Activated CD8-positive, alpha-beta T cell treated with anti-CD3 and anti-CD28 coated beads, Interleukin-2, amount 10 ng/mL, durations not matched to agents 7 days and 5 days (primary cell): ENCODE data around the gene MCFD2. TPM values are rescaled to one million over a fixed set of nuclear protein-coding genes. Genes with fewer than 3 reads are reported as not detected.
A peak's percentile ranks its signal among the peaks of the same experiment; 100 is the strongest.

Experiments
- ATAC-seq: fragments of 150-1000 bp; cut with Tn5 transposase; one replicate; pipeline ENCODE4 v1.10.0; 2021; ENCODE audit warnings: moderate library complexity
- CTCF ChIA-PET: fragments of 350-600 bp; sonication (Branson Sonifier 250); formaldehyde crosslinking; loops from one replicate; lab custom pipeline; 2021; ENCODE audit warnings: antibody characterized with exemption; lab: Charles Lee
- POLR2A ChIA-PET: fragments of 350-600 bp; sonication (Branson Sonifier 250); formaldehyde crosslinking; loops from one replicate; lab custom pipeline; 2021; ENCODE audit warnings: antibody characterized with exemption; lab: Charles Lee
- DNase-seq: peaks from one replicate; pipeline ENCODE4 v3.0.0-alpha.2; 2020
- H3K27ac Mint-ChIP-seq: one replicate; pipeline ENCODE4 v1.8.0; 2021; ENCODE audit warnings: mild to moderate bottlenecking, mixed read lengths
- H3K27me3 Mint-ChIP-seq: one replicate; pipeline ENCODE4 v1.8.0; 2021; ENCODE audit warnings: low read depth, mixed read lengths
- H3K36me3 Mint-ChIP-seq: one replicate; pipeline ENCODE4 v1.8.0; 2021; ENCODE audit warnings: low read depth, mixed read lengths
- H3K4me1 Mint-ChIP-seq: one replicate; pipeline ENCODE4 v1.8.0; 2021; ENCODE audit warnings: low read depth, mixed read lengths
- H3K4me3 Mint-ChIP-seq: one replicate; pipeline ENCODE4 v1.8.0; 2021; ENCODE audit warnings: mild to moderate bottlenecking, mixed read lengths
- H3K9me3 Mint-ChIP-seq: one replicate; pipeline ENCODE4 v1.8.0; 2022; ENCODE audit warnings: mixed read lengths; ENCODE audit not compliant: insufficient read depth
- total RNA-seq, 2 experiments: library from RNA; stranded (reverse); gene quantifications; one replicate each; pipeline ENCODE4 v1.2.3, GENCODE V29; 2021

MCFD2 gene
- total RNA-seq: 10 to 100 TPM; 41.7 to 44.3 TPM

- POLR2A ChIA-PET: no interaction called here
- peak within 1 kb of the TSS; percentile 85 for H3K4me3 Mint-ChIP-seq
- no peak for ATAC-seq
- H3K27ac Mint-ChIP-seq: peak within 1 kb of the TSS; percentile 81
- H3K36me3 Mint-ChIP-seq: peaks cover 24% of the 10 kb centered on the region
- no peaks in the 10 kb centered on the region for H3K27me3 Mint-ChIP-seq
- CTCF ChIA-PET: interaction anchor here (0.8 to 5.3 kb wide), 2 partner anchors 14 to 75 kb away, joined by 3 to 48 read pairs; no protein-coding TSS in a partner anchor
- H3K4me1 Mint-ChIP-seq: peaks cover 48% of the 10 kb centered on the region
- no peaks in the 10 kb centered on the region for H3K9me3 Mint-ChIP-seq
- DNase-seq: no peak
Observed at GRCh38 chr2:46915281-46915810, at the start of gene MCFD2. Gene MCFD2 (minus strand): TSS chr2:46915806. CDS start chr2:46909171, 6,635 bp downstream.

- Mint-ChIP-seq H3K36me3 (peaks cover 29% of the 10 kb centered on the region), H3K4me1 (peaks cover 24% of the 10 kb centered on the region), H3K9me3 (no peaks in the 10 kb centered on the region), H3K27me3 (no peaks in the 10 kb centered on the region), H3K4me3 (no peak overlapping the region), H3K27ac (peak overlapping the region; percentile 44)
- DNase-seq (no peak), ATAC-seq (no peak)
- POLR2A ChIA-PET: no interaction called here
- CTCF ChIA-PET: interaction anchor here (1.2 to 1.9 kb wide), 2 partner anchors 9 to 28 kb away, joined by 3 to 5 read pairs; no protein-coding TSS in a partner anchor
Observed at GRCh38 chr2:46964835-46965560, 49.4 kb upstream of the MCFD2 start.

- peaks cover 32% of the 10 kb centered on the region for H3K36me3 Mint-ChIP-seq
- no peaks in the 10 kb centered on the region for H3K9me3 Mint-ChIP-seq
Observed at GRCh38 chr2:46963941-46964673, 48.5 kb upstream of the MCFD2 start.

GRCh38 chr2:46963210-46963609 lies 47.6 kb upstream of the MCFD2 start:
- CTCF ChIA-PET: interaction anchor here (1.9 kb wide), 1 partner anchor 10 kb away, joined by 5 read pairs; no protein-coding TSS in a partner anchor
- no peak for DNase-seq
- ATAC-seq: no peak
- POLR2A ChIA-PET: no interaction called here
- peaks cover 37% of the 10 kb centered on the region for H3K36me3 Mint-ChIP-seq
- H3K4me1 Mint-ChIP-seq: peaks cover 24% of the 10 kb centered on the region
- H3K4me3 Mint-ChIP-seq: no peak overlapping the region
- no peaks in the 10 kb centered on the region for H3K9me3 Mint-ChIP-seq
- no peaks in the 10 kb centered on the region for H3K27me3 Mint-ChIP-seq
- H3K27ac Mint-ChIP-seq: no peak overlapping the region

More at GRCh38 chr2:46963941-46964673, 48.5 kb upstream of the MCFD2 start:
- ChIA-PET POLR2A (no interaction called here), CTCF (interaction anchor here (1.2 to 1.9 kb wide), 2 partner anchors 10 to 27 kb away, joined by 3 to 5 read pairs; no protein-coding TSS in a partner anchor)
- no peaks in the 10 kb centered on the region for H3K27me3 Mint-ChIP-seq
- H3K4me3 Mint-ChIP-seq: no peak overlapping the region
- peaks cover 24% of the 10 kb centered on the region for H3K4me1 Mint-ChIP-seq
- no peak for DNase-seq
- H3K27ac Mint-ChIP-seq: peak overlapping the region; percentile 44
- ATAC-seq: peak; percentile 52

GRCh38 chr2:46962751-46963150 lies 47.1 kb upstream of the MCFD2 start:
- no peak for DNase-seq
- ChIA-PET POLR2A (no interaction called here), CTCF (no interaction called here)
- Mint-ChIP-seq H3K36me3 (peaks cover 34% of the 10 kb centered on the region), H3K4me3 (no peak overlapping the region), H3K27me3 (no peaks in the 10 kb centered on the region), H3K4me1 (peaks cover 24% of the 10 kb centered on the region), H3K9me3 (no peaks in the 10 kb centered on the region), H3K27ac (no peak overlapping the region)
- ATAC-seq: no peak

GRCh38 chr2:46960618-46961017 lies 45.0 kb upstream of the MCFD2 start:
- Mint-ChIP-seq H3K9me3 (no peaks in the 10 kb centered on the region), H3K27me3 (no peaks in the 10 kb centered on the region), H3K4me3 (no peak overlapping the region), H3K4me1 (peaks cover 24% of the 10 kb centered on the region), H3K36me3 (peaks cover 45% of the 10 kb centered on the region), H3K27ac (no peak overlapping the region)
- ChIA-PET POLR2A (no interaction called here), CTCF (interaction anchor here (1.0 to 1.3 kb wide), 2 partner anchors 9 to 25 kb away, joined by 3 read pairs; no protein-coding TSS in a partner anchor)
- ATAC-seq (no peak), DNase-seq (no peak)

- Mint-ChIP-seq H3K4me1 (peaks cover 9% of the 10 kb centered on the region), H3K36me3 (peaks cover 58% of the 10 kb centered on the region), H3K27me3 (no peaks in the 10 kb centered on the region), H3K4me3 (no peak overlapping the region), H3K9me3 (no peaks in the 10 kb centered on the region), H3K27ac (no peak overlapping the region)
- no peak for ATAC-seq
- POLR2A ChIA-PET: no interaction called here
- no peak for DNase-seq
- CTCF ChIA-PET: no interaction called here
Observed at GRCh38 chr2:46958431-46959017, 42.9 kb upstream of the MCFD2 start.

- Mint-ChIP-seq H3K27ac (no peak overlapping the region), H3K36me3 (peaks cover 59% of the 10 kb centered on the region), H3K27me3 (no peaks in the 10 kb centered on the region), H3K9me3 (no peaks in the 10 kb centered on the region), H3K4me1 (peaks cover under 1% of the 10 kb centered on the region), H3K4me3 (no peak overlapping the region)
- DNase-seq: no peak
- CTCF ChIA-PET: no interaction called here
- ATAC-seq: no peak
- POLR2A ChIA-PET: interaction anchor here (0.8 kb wide), 1 partner anchor 13 kb away, joined by 3 read pairs; no protein-coding TSS in a partner anchor
Observed at GRCh38 chr2:46956981-46957531, 41.5 kb upstream of the MCFD2 start.

GRCh38 chr2:46955764-46956163 lies 40.2 kb upstream of the MCFD2 start:
- POLR2A ChIA-PET: no interaction called here
- Mint-ChIP-seq H3K27ac (peak overlapping the region; percentile 67), H3K36me3 (peaks cover 64% of the 10 kb centered on the region), H3K27me3 (no peaks in the 10 kb centered on the region), H3K9me3 (no peaks in the 10 kb centered on the region), H3K4me1 (peaks cover 8% of the 10 kb centered on the region), H3K4me3 (no peak overlapping the region)
- DNase-seq: no peak
- CTCF ChIA-PET: no interaction called here
- no peak for ATAC-seq

- Mint-ChIP-seq H3K4me1 (peaks cover 13% of the 10 kb centered on the region), H3K27me3 (no peaks in the 10 kb centered on the region), H3K27ac (peak overlapping the region; percentile 54), H3K36me3 (peaks cover 67% of the 10 kb centered on the region), H3K9me3 (no peaks in the 10 kb centered on the region), H3K4me3 (no peak overlapping the region)
- no peak for DNase-seq
- CTCF ChIA-PET: no interaction called here
- ATAC-seq: no peak
- POLR2A ChIA-PET: no interaction called here
Observed at GRCh38 chr2:46954951-46955571, 39.5 kb upstream of the MCFD2 start.

GRCh38 chr2:46952171-46952570 lies 36.6 kb upstream of the MCFD2 start:
- H3K9me3 Mint-ChIP-seq: no peaks in the 10 kb centered on the region
- no peak overlapping the region for H3K4me3 Mint-ChIP-seq
- H3K27me3 Mint-ChIP-seq: no peaks in the 10 kb centered on the region
- DNase-seq (no peak), ATAC-seq (no peak)
- peaks cover 26% of the 10 kb centered on the region for H3K4me1 Mint-ChIP-seq
- H3K27ac Mint-ChIP-seq: no peak overlapping the region
- POLR2A ChIA-PET: interaction anchor here (1.1 kb wide), 1 partner anchor 8 kb away, joined by 4 read pairs; no protein-coding TSS in a partner anchor
- peaks cover 70% of the 10 kb centered on the region for H3K36me3 Mint-ChIP-seq
- CTCF ChIA-PET: interaction anchor here (1.3 kb wide), 1 partner anchor 37 kb away, joined by 3 read pairs; no protein-coding TSS in a partner anchor
